ENCODE measurements around the gene ELMOD2. TPM values are rescaled to one million over a fixed set of nuclear protein-coding genes. Genes with fewer than 3 reads are reported as not detected.

Gene ELMOD2
- polyA plus RNA-seq, 1 donor from 2014 or later: 101 TPM

DNA sequence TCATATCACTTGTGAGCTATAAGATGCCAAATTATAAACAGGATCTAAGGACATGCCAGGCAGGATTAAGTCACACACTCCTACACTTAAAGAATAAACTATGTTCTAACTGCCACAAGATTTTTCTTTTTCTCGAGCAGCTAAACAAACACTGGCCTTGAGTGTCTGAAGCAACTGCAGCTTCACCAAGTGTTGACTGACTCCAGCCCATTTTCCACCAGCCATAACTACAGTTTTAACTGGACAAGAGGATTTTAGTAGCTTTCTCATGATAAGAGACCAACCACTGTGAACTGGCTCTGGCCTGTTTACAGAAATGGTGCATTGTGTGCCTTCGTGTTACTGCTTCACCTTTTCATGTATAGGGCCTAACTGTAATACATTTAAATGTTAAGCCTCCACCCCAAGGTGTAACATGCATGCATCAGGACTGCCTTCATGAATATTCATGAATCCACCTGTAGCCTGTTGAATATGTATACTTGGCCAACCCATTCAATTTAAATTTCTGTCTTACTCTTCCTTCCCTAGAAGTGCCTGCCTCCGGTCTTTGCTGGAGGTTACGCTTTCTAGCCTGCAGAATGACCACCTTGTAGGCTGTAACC lies 34.0 kb downstream of the ELMOD2 start:
- Histone ChIP-seq H3K9me3 (ENCODE audit: low read length) (no peaks in the 10 kb centered on the region), H3K9me2 (ENCODE audit: insufficient read depth, low read length) (no peaks in the 10 kb centered on the region), H3K9ac (ENCODE audit: low read length) (no peak overlapping the region), H3K79me2 (replicated peaks; ENCODE audit: insufficient read depth, low read length) (no peaks in the 10 kb centered on the region), H4K20me1 (ENCODE audit: insufficient read depth) (no peaks in the 10 kb centered on the region), H3K36me3 (ENCODE audit: insufficient read depth, low read length) (no peaks in the 10 kb centered on the region), H3K4me3 (ENCODE audit: low read length) (no peak overlapping the region), H3K27ac (ENCODE audit: low read length) (no peak overlapping the region), H3K27me3 (ENCODE audit: insufficient read depth, low read depth, low read length) (no peaks in the 10 kb centered on the region), H3F3A (ENCODE audit: insufficient read depth, low read length, poor library complexity, severe bottlenecking) (no peaks in the 10 kb centered on the region), H2AFZ (ENCODE audit: low read depth, low read length) (no peak overlapping the region), H3K4me2 (ENCODE audit: low read length) (no peak overlapping the region)
- TF ChIP-seq TAF1 (IDR thresholded peaks at IDR 0.05; ENCODE audit: low read depth): no peak
- TF ChIP-seq EZH2 (IDR thresholded peaks at IDR 0.05; ENCODE audit: borderline replicate concordance, insufficient read depth, low read length, poor library complexity, severe bottlenecking): no peak
- no peak for TF ChIP-seq MXI1 (conservative IDR thresholded peaks at IDR 0.05; ENCODE audit: poor library complexity, severe bottlenecking)
- TF ChIP-seq, protein P1, sequence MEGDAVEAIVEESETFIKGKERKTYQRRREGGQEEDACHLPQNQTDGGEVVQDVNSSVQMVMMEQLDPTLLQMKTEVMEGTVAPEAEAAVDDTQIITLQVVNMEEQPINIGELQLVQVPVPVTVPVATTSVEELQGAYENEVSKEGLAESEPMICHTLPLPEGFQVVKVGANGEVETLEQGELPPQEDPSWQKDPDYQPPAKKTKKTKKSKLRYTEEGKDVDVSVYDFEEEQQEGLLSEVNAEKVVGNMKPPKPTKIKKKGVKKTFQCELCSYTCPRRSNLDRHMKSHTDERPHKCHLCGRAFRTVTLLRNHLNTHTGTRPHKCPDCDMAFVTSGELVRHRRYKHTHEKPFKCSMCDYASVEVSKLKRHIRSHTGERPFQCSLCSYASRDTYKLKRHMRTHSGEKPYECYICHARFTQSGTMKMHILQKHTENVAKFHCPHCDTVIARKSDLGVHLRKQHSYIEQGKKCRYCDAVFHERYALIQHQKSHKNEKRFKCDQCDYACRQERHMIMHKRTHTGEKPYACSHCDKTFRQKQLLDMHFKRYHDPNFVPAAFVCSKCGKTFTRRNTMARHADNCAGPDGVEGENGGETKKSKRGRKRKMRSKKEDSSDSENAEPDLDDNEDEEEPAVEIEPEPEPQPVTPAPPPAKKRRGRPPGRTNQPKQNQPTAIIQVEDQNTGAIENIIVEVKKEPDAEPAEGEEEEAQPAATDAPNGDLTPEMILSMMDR (IDR thresholded peaks at IDR 0.05; ENCODE audit: poor library complexity, severe bottlenecking): no peak
- no peak for TF ChIP-seq RAD21 (conservative IDR thresholded peaks at IDR 0.05)

DNA sequence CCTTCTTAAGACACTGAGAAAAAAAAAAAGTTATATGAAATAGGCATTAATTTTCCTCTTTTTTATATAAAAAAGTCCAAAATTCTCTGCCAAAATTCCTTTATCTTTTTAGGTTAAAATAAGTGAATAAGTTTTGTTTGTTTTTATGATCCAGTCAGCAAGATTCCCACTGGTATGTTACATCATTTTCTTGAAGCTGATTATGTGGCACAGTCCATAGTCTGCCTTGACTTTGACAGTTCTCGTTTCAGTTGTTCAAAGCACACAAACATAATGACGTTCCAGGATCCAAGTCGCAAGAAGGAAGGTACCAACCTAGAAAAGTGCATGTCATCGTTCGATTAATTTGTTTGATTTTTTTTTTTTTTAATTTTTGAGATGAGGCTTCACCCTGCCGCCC lies 35.7 kb downstream of the ELMOD2 start:
- Histone ChIP-seq H3K79me2 (replicated peaks; ENCODE audit: insufficient read depth, low read length) (no peaks in the 10 kb centered on the region), H3K36me3 (ENCODE audit: insufficient read depth, low read length) (no peaks in the 10 kb centered on the region), H3K9me2 (ENCODE audit: insufficient read depth, low read length) (no peaks in the 10 kb centered on the region), H4K20me1 (ENCODE audit: insufficient read depth) (no peaks in the 10 kb centered on the region), H3K27ac (ENCODE audit: low read length) (no peak overlapping the region), H3K9me3 (ENCODE audit: low read length) (no peaks in the 10 kb centered on the region), H3K4me3 (ENCODE audit: low read length) (no peak overlapping the region), H2AFZ (ENCODE audit: low read depth, low read length) (no peak overlapping the region), H3F3A (ENCODE audit: insufficient read depth, low read length, poor library complexity, severe bottlenecking) (no peaks in the 10 kb centered on the region), H3K27me3 (ENCODE audit: insufficient read depth, low read depth, low read length) (no peaks in the 10 kb centered on the region), H3K4me2 (ENCODE audit: low read length) (no peak overlapping the region), H3K9ac (ENCODE audit: low read length) (no peak overlapping the region)
- TF ChIP-seq SMC3 (conservative IDR thresholded peaks at IDR 0.05; ENCODE audit: poor library complexity): no peak
- TF ChIP-seq, protein P1 (IDR thresholded peaks at IDR 0.05; ENCODE audit: poor library complexity, severe bottlenecking): no peak
- no peak for TF ChIP-seq POLR2AphosphoS5 (IDR thresholded peaks at IDR 0.05)
- TF ChIP-seq EZH2 (IDR thresholded peaks at IDR 0.05; ENCODE audit: borderline replicate concordance, insufficient read depth, low read length, poor library complexity, severe bottlenecking): no peak
- TF ChIP-seq EP300 (conservative IDR thresholded peaks at IDR 0.05; ENCODE audit: poor library complexity, severe bottlenecking): no peak
- no peak for TF ChIP-seq RAD21 (conservative IDR thresholded peaks at IDR 0.05)
- no peak for TF ChIP-seq MXI1 (conservative IDR thresholded peaks at IDR 0.05; ENCODE audit: poor library complexity, severe bottlenecking)
- no peak for TF ChIP-seq TAF1 (IDR thresholded peaks at IDR 0.05; ENCODE audit: low read depth)
- TF ChIP-seq, protein P2, sequence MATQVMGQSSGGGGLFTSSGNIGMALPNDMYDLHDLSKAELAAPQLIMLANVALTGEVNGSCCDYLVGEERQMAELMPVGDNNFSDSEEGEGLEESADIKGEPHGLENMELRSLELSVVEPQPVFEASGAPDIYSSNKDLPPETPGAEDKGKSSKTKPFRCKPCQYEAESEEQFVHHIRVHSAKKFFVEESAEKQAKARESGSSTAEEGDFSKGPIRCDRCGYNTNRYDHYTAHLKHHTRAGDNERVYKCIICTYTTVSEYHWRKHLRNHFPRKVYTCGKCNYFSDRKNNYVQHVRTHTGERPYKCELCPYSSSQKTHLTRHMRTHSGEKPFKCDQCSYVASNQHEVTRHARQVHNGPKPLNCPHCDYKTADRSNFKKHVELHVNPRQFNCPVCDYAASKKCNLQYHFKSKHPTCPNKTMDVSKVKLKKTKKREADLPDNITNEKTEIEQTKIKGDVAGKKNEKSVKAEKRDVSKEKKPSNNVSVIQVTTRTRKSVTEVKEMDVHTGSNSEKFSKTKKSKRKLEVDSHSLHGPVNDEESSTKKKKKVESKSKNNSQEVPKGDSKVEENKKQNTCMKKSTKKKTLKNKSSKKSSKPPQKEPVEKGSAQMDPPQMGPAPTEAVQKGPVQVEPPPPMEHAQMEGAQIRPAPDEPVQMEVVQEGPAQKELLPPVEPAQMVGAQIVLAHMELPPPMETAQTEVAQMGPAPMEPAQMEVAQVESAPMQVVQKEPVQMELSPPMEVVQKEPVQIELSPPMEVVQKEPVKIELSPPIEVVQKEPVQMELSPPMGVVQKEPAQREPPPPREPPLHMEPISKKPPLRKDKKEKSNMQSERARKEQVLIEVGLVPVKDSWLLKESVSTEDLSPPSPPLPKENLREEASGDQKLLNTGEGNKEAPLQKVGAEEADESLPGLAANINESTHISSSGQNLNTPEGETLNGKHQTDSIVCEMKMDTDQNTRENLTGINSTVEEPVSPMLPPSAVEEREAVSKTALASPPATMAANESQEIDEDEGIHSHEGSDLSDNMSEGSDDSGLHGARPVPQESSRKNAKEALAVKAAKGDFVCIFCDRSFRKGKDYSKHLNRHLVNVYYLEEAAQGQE (IDR thresholded peaks at IDR 0.05; ENCODE audit: borderline replicate concordance): no peak

All from neural cell (in vitro differentiated cells).